Activated CD4-positive, alpha-beta T cell treated with anti-CD3 and anti-CD28 coated beads for 1 hour (primary cell): ENCODE results near the gene TEX55.
"Not testable (repeated sequence)": the region's sequence is repeated elsewhere in the genome, so short reads cannot be mapped to it uniquely, and the experiment has no call there.

ENCODE experiments used
- DNase-seq: peaks from one replicate; pipeline ENCODE4 v3.0.0-alpha.2; 2020

The TEX55 gene

DNA sequence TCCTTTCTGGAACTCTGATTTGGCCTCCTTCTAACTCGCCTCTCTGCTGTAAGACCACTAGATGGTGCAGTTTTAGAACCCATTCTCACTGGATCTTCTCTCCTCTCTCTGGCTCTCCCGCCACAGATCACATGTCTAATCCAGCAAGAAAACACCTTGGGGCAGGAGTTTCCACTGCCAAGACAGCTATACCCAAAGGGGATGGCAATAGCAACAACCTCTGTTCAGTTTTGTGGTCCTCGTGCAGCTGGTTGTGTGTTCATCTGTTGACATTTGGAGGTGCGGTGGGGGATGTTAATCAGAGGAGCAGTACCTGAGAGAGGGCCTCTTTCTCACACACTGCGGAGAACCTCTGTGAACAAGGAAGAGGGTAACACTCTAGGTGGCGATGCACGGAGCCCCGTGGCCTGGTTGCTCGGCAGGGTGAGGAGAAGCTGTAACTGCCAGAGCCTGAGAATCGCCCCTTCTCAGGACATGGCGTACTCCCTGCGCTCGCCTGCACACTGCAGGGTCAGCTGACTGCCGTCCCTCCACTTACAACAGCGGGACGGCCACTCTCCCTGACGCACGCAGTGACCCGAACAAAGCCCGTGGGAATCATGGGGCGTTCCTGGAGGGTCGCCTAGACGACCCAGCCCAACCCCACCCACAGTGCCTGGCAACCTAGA is at the start of gene TEX55:
Gene TEX55 (plus strand): TSS at position 666 of the 668 bp plus-strand sequence. CDS start 25 bp downstream, outside the sequence.
- DNase-seq, result no peak

DNA sequence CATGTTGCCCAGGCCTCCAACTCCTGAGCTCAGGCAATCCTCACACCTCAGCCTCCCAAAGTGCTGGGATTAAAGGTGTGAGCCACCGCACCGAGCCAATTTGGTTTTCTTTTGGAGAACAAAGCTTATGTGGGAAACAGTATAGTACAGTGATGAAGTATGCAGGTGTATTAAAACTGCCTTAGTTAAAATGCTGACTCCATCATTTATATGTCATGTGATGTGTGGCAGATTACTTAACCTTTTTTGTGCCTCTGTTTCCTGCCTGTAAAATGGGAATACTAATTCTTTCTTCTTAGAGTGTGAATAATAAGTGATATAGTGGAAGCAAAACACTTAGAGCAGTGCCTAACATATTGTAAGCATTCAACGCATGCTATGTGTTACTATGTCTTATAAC is 48.0 kb upstream of the TEX55 start:
- DNase-seq, result no peak

DNA sequence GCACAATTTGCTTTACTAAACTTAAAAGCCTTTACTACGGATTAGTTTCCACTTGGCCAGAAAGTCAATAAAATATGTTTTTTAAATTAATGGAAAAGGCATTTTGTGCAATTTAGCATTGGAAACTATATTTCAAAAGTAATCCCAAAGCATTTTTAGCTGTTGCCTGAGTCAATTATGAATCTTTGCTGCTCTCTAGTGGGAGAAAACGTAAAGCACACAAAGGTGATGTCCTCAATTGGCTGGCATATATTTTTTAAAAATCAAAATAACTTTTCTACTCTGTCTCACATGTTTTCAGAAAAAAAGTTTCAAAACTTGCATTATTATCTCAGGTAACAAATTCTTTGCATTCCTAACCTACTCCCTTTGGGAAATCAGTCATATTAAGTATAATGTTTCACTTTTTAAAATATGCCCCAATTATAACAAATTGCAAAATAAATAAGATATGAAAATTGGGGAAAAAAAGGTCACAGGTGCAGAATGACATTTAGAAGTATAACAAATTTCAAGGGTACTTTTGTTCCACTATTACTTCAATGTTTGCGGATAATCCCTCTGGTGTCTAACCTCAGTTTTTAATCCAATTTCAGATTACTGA is 47.2 kb upstream of the TEX55 start:
- DNase-seq, result no peak

DNA sequence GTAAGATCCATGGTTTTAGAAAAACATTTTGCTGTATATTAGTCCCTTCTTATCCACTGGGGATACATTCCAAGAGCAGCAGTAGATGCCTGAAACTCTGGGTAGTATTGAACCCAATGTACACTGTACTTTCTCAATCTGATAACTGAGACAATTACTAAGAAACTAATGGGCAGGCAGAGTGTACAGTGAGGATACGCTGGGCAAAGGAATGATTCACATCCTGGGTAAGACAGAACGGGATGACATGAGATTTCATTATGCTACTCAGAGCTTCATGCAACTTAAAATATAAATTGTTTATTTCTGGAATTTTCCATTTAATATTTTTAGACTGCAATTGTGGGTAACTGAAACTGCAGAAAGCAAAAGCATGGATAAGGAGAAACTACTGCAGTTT is 46.2 kb upstream of the TEX55 start:
- DNase-seq, result no peak

DNA sequence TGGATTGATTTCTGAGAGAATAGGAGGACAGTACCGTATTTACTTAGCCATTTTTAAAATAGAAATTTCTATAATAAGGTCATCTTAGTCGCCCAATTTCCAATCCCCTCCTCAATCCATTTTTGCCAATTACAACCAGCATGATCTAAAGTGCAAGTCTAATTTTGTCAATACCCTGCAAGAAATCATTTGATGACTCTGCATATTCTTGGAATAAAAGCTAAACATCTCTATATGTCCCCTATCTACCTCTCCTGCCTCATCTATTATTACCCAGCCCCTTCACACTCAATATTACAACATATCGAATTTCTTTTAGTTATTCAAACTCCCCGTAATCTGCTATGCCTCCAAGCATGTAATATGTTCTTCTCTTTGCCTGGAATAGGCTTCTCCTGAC is 41.9 kb upstream of the TEX55 start:
- no peak for DNase-seq

DNA sequence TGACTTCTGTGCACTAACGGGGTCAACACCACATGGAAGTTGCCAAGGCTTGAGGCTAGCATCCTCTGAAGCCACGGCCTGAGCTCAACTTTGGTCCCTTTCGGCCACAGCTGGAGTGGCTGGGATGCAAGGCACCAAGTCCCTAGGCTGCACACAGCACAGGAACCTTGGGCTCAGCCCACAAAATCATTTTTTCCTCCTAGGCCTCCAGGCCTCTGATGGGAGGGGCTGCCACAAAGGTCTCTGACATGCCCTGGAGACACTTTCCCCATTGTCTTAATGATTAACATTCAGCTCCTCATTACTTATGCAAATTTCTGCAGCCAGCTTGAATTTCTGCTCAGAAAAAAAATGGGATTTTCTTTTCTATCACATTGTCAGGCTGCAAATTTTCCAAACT is 27.6 kb upstream of the TEX55 start:
- DNase-seq, result not testable (repeated sequence)

DNA sequence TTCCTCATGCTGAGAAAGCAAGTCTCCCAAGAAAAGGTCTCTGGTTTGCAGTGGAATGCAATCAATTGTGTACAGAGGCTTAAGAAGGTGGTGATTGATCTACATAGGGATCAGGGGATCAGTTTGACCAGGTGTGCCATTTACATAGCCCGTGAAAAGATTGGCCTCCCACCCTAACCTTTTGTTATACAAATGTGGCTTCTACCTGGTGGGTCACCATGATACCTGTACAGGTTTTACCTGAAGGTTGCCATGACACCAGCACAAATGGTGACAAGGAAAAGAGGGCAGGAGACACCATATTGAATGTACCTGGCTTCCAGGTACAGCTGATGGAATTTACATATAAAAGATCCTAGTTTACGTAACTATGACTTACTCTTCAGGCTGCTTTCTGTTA is 25.5 kb upstream of the TEX55 start:
- no peak for DNase-seq

DNA sequence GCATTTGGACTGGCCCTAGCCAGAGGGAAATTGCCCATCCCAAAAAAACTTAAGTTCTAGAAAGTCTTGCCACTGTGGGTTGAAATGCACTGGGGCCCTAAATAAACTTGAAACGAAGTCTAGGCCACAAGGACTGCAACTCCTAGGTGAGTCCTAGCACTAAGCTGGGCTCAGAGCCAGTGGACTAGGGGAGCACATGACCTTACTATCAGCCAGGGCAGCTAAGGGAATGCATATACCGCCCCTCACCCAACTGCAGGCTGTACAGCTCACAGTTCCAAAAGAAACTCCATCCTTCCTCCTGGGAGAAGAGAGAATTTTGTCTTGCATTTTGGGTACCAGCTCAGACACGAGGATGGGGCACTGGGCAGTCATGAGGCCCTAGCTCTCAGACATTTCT is 23.6 kb upstream of the TEX55 start:
- no peak for DNase-seq

DNA sequence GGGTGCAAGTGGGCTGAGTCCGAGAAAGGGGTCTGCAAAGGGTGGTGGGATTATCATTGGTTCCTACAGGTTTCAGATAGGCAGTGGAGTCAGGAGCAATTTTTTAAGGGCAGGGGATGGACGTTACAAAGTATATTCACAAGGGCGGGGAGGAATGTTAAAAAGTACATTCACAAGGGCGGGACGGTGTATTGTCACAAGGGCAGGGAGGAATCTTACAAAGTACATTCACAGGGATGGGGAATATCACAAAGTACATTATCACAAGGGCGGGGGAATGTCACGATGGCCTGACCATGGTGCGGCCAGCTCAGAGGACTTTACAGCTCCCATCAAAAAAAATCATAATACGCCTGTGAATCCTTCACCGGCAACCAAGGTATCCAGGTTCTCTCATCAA is 20.6 kb upstream of the TEX55 start:
- no peak for DNase-seq

DNA sequence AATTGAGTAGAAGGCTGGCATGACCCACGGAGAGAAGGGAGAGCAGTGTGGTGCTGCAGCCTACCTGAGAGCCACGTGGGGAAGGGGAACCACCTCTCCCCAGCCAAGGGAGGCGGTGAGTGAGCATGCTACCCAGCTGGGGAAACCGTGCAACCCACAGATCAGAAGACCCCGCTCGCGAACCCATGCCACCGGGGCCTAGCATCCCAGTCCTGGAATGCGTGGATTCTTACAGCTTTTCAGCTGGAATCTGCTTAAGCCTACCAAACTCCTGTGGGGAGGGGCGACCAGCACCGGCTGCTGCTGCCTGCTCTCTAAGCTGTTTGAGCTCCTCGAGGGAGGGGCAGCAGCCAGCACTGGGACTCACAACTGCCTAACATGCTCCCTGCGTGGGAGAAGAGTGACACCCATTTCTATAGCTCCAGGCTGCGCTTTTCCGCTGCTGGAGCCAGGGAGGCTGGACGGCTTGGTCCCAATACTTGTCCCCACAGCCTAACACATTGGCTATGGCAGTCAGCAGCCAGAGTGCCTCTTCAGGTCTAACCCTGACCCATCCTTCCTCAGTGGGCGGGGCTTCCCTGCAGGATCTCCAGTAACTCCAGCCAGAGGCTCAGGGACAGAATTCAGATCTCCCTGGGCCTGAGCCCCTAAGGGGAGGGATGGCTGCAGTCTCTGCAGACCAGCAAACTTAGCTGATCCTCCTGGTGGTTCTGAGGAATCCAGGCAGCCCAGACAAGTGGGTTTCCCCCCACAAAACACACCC is 20.0 kb upstream of the TEX55 start:
- no peak for DNase-seq

DNA sequence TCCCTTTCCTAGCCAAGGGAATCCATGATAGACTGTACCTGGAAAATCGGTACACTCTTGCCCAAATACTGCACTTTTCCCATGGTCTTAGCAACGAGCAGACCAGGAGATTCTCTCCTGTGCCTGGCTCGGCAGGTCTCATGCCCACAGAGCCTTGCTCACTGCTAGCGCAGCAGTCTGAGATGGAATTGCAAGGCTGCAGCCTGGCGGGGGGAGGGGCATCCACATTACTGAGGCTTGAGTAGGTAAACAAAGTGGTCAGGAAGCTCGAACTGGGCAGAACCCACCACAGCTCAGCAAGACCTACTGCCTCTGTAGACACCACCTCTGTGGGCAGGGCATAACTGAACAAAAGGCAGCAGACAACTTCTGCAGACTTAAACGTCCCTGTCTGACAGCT is 15.7 kb upstream of the TEX55 start:
- not testable (repeated sequence) for DNase-seq

DNA sequence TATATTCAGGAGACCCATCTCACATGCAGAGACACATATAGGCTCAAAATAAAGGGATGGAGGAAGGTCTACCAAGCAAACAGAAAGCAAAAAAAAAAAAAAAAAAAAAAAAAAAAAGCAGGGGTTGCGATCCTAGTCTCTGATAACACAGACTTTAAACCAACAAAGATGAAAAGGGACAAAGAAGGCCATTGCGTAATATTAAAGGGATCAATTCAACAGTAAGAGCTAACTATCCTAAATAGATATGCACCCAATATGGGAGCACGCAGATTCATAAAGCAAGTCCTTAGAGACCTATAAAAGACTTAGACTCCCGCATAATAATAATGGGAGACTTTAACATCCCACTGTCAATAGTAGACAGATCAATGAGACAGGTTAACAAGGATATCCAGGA is 13.7 kb upstream of the TEX55 start:
- not testable (repeated sequence) for DNase-seq

DNA sequence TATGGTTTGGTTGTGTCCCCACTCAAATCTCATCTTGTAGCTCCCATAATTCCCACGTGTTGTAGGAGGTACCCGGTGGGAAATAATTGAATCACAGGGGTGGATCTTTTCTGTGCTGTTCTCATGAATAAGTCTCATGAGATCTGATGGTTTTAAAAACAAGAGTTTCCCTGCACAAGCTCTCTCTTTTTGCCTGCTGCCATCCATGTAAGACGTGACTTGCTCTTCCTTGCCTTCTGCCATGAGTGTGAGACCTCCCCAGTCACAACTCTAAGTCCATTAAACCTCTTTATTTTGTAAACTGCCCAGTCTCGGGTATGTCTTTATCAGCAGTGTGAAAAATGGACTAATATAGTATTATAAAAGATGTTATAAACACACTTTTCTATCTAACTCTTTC is 6.6 kb upstream of the TEX55 start:
- DNase-seq, result not testable (repeated sequence)

DNA sequence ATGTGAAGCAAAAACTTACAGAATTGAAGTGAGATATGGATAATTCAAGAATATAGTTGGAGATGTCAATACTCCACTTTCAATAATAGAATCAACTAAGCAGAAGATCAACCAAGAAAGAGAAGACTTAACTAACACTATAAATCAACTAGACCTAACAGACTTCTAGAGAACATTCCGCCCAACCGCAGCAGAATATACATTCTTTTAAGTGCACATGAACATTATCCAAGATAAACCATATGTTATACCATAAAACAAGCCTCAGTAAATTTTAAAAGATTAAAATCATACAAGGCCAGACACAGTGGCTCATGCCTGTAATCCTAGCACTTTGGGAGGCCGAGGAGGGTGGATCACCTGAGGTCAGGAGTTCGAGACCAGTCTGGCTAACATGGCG is 5.5 kb upstream of the TEX55 start:
- no peak for DNase-seq

DNA sequence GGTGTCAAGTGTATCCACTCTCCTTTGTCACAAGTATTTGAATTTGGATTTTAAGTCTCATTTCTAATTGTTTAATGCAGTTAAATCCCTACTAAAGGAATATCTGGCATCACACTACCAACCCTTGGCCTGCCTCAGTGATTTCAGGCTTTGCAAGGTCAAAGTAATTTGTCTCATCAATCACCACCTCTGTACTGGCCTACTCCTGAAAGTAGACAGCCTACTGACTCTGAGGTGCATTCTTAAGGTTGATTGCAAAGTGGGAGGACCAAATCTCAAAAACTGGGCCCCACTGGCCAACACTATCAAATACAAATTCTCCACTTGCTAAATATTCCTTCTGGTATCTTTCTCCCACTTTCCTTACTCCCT is 851 bp upstream of the TEX55 start:
- no peak for DNase-seq

DNA sequence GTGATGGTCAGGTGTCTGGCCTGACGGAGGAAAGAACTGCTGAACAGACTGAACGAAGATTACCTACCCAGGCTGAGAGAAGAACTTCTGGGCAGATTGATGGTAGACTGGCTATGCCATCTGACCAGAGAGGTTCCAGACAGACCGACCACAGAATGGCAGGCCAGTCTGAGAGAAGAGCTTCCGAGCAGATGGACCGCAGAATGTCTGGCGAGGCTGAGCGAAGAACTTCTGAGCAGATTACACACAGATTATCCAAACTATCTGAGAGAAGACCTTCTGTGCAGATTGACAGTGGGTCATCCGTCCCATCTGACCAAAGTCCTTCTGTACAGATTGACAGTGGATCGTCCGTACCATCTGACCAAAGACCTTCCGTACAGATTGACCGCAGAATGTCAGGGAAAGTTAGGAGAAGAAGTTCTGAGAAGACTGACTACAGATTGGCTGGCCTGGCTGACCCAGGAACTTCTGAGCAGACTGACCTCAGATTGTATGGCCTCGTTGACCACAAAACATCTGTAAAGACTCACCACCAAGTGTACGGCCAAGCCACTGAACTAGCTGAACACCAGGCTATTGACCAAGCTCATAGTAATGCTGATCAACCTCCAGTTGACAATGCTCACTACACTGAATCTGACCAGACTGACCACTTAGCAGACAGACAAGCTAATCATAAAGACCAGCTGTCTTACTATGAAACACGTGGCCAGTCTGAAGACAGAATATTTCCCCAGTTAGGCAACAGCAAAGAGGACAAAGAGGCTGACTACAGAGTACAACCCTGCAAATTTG is 812 bp downstream of the TEX55 start:
- DNase-seq, result no peak

DNA sequence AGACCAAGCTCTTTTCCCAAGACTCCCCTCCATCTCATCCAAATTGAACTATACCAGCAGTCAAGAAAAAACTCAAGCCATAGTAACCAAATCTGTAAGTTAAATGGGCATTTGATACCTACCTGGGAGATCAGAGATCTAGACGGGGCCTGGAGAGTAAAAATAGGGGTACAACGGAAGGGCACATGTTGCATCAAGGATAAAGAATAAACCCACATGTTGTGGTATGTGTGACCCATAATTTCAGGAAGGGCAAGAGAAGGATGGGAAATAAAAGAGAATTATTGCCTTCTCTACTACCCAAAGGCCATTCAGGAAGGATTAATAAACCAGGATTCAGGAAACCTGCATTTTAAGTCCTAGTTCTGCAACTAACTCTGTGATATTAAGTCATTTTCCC is 1.5 kb downstream of the TEX55 start:
- DNase-seq, result no peak

DNA sequence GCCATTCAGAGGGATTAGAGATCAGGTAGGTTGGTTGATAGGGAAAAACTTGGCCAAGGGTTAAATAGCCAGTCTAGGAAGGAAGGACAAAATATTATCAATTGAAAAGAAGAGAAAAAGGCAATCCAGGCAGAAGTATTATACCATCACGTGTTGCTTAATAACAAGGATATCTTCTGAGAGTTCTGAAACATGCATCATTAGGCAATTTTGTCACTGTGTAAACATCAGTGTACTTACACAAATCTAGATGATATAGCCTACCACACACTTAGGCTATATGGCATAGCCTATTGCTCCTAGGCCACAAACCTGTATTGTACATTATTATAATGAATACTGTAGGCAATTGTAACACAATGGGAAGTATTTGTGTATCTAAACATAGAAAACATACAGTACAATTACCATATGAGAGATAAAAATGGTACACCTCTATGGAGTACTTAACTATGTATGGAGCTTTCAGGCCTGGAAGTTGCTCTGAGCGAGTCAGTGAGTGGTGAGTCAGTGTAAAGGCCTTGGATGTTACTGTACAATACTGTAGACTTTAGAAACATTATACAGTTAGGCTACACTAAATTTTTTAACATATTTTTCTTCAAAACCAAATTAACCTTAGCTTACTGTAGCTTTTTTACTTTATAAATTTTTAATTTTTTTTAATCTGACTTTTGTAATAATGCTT is 2.7 kb downstream of the TEX55 start:
- no peak for DNase-seq

DNA sequence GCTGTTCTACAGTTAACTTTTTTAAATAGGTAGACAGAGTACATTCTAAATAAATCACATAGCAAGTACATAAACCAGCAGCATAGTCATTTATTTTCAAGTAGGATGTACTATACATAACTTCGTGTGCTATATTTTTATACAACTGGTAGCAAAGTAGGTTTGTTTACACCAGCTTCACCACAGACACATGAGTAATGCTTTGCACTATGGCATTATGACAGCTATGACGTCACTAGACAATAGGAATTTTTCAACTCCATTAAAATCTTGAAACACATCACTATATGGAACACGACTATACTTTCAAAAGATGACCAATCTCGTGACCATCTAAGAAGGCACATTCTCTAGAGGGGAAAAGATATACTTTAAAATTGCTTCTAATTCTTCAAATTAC is 3.5 kb downstream of the TEX55 start:
- no peak for DNase-seq

DNA sequence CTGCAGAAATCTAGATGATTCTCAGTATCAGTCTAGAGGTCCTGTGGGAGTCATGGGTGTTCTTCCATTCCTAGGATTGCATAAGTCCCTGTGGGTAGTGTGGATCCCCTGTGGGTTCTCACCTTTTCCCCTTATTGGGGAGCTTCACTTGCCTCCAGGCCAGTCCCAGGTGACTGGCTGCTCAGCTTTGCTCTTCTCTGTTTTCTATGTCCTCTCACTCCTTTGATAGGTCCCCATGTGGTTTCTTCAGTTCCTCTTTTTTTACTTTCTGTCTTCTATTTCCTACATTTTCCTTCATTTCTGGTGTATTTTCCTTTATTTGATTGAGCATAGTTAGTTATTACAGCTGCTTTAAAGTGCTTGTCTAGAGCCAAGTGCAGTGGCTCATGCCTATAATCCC is 10.9 kb downstream of the TEX55 start:
- DNase-seq, result no peak

DNA sequence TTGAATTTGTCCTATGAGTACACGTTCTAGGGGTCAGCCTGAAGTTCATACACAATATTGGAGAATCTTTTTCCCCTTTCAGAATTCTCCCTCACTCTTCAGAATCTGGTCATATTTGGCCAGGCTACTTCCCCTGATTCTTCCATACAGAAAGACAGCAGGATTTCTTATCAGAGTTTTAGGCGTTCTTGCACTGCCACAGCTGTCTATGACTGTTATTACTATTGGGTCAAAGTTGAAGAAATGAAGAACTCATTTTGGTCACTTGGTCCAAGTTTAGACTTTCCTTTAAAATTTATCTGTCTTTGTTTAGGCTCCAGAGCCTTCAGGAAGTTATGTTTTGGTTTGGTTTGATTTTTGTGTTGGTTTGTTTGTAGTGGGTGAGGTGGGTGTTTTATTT is 12.0 kb downstream of the TEX55 start:
- DNase-seq, result no peak

DNA sequence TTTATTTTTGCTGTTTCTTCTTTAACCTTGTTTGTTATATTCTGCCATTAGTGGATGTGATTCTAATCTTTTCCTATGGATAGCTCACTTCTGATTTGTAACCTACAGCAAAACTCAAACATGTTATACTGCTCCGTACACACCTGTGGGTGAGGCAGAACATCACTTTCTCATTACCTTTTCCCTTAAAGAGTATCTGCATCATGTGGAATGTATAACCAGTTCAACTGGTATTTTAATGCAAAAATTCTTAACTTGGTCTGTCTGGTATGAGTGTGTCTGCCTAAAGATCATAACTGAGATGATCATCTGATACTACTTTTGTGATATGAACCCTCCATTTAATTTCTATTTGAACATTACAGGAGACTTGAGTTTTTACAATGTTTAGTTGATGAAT is 14.4 kb downstream of the TEX55 start:
- DNase-seq, result no peak

DNA sequence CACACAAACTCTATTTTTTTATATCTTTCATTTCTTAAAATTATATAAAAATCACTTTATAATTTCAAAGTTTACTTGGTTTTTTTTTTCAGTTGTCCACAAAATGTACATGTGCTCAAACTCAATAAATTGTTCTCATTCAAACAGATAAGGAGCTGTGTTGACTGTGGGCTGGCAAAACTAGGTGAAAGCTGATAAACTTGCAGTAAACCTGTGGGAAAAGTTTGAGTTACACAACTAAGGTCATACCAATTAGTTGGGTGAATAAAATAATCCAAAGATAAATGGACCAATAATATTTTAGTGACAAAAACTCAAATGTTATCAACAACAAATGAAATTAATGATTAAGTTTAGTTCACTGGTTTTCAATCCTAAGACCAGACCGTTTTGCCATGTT is 14.8 kb downstream of the TEX55 start:
- no peak for DNase-seq
